Stimulated activated CD4-positive, alpha-beta T cell treated with anti-CD3 and anti-CD28 coated beads, Interleukin-15, amount 100 ng/mL, for 24 hours (primary cell): ENCODE results near the gene TMEM150A.
"Not testable (repeated sequence)": the region's sequence is repeated elsewhere in the genome, so short reads cannot be mapped to it uniquely, and the experiment has no call there.

ENCODE experiments used
- DNase-seq: peaks from one replicate; pipeline ENCODE4 v3.0.0-alpha.2; 2020

Gene TMEM150A

GRCh38 chr2:85602476-85603234 is at the start of gene TMEM150A:
Gene TMEM150A, minus strand, starts transcription at chr2:85602698. Its CDS starts 750 bp downstream, at chr2:85601948.
- peak; percentile 93 for DNase-seq

GRCh38 chr2:85652056-85652455 is 49.6 kb upstream of the TMEM150A start:
- no peak for DNase-seq

- no peak for DNase-seq
These were observed 48.6 kb upstream of the TMEM150A start for GRCh38 chr2:85651097-85651496.

GRCh38 chr2:85650456-85650855 is 48.0 kb upstream of the TMEM150A start:
- DNase-seq, result no peak

GRCh38 chr2:85649201-85650190 is 47.0 kb upstream of the TMEM150A start:
- no peak for DNase-seq

- DNase-seq, result no peak
These were observed 46.1 kb upstream of the TMEM150A start for GRCh38 chr2:85648619-85649018.

- no peak for DNase-seq
These were observed 45.5 kb upstream of the TMEM150A start for GRCh38 chr2:85647823-85648526.

GRCh38 chr2:85646166-85646565 is 43.7 kb upstream of the TMEM150A start:
- no peak for DNase-seq

GRCh38 chr2:85644909-85645308 is 42.4 kb upstream of the TMEM150A start:
- DNase-seq, result no peak

GRCh38 chr2:85642725-85643124 is 40.2 kb upstream of the TMEM150A start:
- peak; percentile 21 for DNase-seq

- DNase-seq, result no peak
These were observed 33.1 kb upstream of the TMEM150A start for GRCh38 chr2:85635636-85636035.

GRCh38 chr2:85635011-85635410 is 32.5 kb upstream of the TMEM150A start:
- no peak for DNase-seq

GRCh38 chr2:85631316-85631715 is 28.8 kb upstream of the TMEM150A start:
- DNase-seq, result no peak

GRCh38 chr2:85628658-85629057 is 26.2 kb upstream of the TMEM150A start:
- no peak for DNase-seq

- no peak for DNase-seq
These were observed 21.5 kb upstream of the TMEM150A start for GRCh38 chr2:85623991-85624390.

GRCh38 chr2:85621338-85621737 is 18.8 kb upstream of the TMEM150A start:
- DNase-seq, result no peak

GRCh38 chr2:85619617-85620016 is 17.1 kb upstream of the TMEM150A start:
- no peak for DNase-seq

GRCh38 chr2:85617723-85618122 is 15.2 kb upstream of the TMEM150A start:
- not testable (repeated sequence) for DNase-seq

- DNase-seq, result no peak
These were observed 12.9 kb upstream of the TMEM150A start for GRCh38 chr2:85615413-85615728.

- not testable (repeated sequence) for DNase-seq
These were observed 12.3 kb upstream of the TMEM150A start for GRCh38 chr2:85614757-85615156.

- DNase-seq, result no peak
These were observed 11.4 kb upstream of the TMEM150A start for GRCh38 chr2:85613717-85614515.
